ENCODE measurements around the gene APOBEC3H. TPM values are rescaled to one million over a fixed set of nuclear protein-coding genes. Genes with fewer than 3 reads are reported as not detected.

APOBEC3H gene
- total and polyA plus RNA-seq, 8 donors = 0.23 to 1.3 (median 0.61) TPM; not detected in 4

- DNase-seq (no peak), ATAC-seq (no peak)
- intact Hi-C loops (cut with DNase I) = no loop called here
- Histone ChIP-seq H3K4me3 (no peak overlapping the region), H3K27ac (no peak overlapping the region), H3K9me3 (no peaks in the 10 kb centered on the region), H3K36me3 (no peaks in the 10 kb centered on the region), H3K27me3 (peaks cover 7 to 31% of the 10 kb centered on the region in 2 donors), H3K4me1 (no peaks in the 10 kb centered on the region)
- TF ChIP-seq CTCF (IDR thresholded peaks at IDR 0.05) = no peak
These were observed 13.9 kb downstream of the APOBEC3H start for GRCh38 chr22:39110631-39111561.

GRCh38 chr22:39114112-39114511, 17.1 kb downstream of the APOBEC3H start:
- H3K27me3 ChIP-seq = peaks cover 7 to 50% of the 10 kb centered on the region in 2 donors
- H3K27ac ChIP-seq = no peak overlapping the region
- H3K4me1 ChIP-seq = no peaks in the 10 kb centered on the region
- H3K36me3 ChIP-seq = no peaks in the 10 kb centered on the region
- TF ChIP-seq CTCF (IDR thresholded peaks at IDR 0.05) = no peak
- ATAC-seq = no peak
- no peak overlapping the region for H3K4me3 ChIP-seq
- no peaks in the 10 kb centered on the region for H3K9me3 ChIP-seq
- DNase-seq = no peak
- intact Hi-C loops (cut with DNase I) = no loop called here

- intact Hi-C loops (cut with DNase I) = no loop called here
- Histone ChIP-seq H3K4me3 (no peak overlapping the region), H3K4me1 (no peaks in the 10 kb centered on the region), H3K9me3 (no peaks in the 10 kb centered on the region), H3K27me3 (peaks cover 7 to 50% of the 10 kb centered on the region in 2 donors), H3K36me3 (no peaks in the 10 kb centered on the region), H3K27ac (no peak overlapping the region)
- no peak for DNase-seq
- no peak for TF ChIP-seq CTCF (IDR thresholded peaks at IDR 0.05)
- no peak for ATAC-seq
These were observed 18.5 kb downstream of the APOBEC3H start for GRCh38 chr22:39115570-39115969.

- DNase-seq = peak in 1 of 4 donors; percentile 8
- H3K27me3 ChIP-seq = peaks cover 7 to 50% of the 10 kb centered on the region in 2 donors
These were observed 19.1 kb downstream of the APOBEC3H start for GRCh38 chr22:39115977-39116621.

More at GRCh38 chr22:39115977-39116621, 19.1 kb downstream of the APOBEC3H start:
- no peak for TF ChIP-seq CTCF (IDR thresholded peaks at IDR 0.05)
- Histone ChIP-seq H3K36me3 (no peaks in the 10 kb centered on the region), H3K4me1 (no peaks in the 10 kb centered on the region), H3K4me3 (no peak overlapping the region), H3K9me3 (no peaks in the 10 kb centered on the region), H3K27ac (no peak overlapping the region)
- intact Hi-C loops (cut with DNase I) = no loop called here
- ATAC-seq = no peak

Data from left lung (tissue), 10 donors.